ENCODE data around the gene CERS6.

CERS6 gene

DNA sequence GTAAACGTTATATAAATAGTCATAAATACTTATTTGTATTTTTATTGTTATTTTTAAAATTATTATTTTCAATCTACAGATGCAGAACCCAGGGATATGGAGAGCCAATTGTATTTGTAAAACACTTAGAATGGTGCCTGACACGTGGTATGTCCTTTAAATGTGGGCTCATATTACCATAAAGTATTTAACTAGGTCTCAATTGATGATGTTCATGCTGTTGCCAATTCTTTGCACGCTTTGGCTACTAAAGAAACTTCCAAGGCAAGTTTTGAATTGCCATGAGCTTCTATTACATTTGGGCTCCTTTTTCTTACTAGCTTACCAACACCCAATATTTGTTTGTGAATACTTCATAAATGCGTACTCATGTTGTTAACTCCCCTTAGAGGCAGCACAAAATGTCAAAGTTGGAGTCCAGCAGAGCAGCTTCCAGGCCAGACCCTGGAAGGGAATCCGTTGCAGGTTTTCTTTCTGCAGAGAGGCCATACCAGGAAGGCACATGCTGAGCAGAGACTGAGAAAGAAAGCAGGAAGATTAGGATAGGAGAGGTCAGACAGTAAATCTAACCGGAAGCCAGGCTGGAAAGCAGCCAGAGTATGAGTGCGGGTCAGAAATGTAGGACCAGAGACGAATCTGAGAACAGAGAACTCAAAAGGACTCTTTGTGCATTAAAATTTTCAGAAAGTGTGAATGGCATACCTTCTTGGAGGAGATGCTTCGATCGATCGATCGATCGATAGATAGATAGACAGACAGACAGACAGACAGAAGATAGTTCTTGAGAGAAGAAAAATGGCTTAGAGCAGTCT lies 342.2 kb downstream of the CERS6 start:
- no peak for DNase-seq (ENCODE audit: low read depth in 2 of 2)

DNA sequence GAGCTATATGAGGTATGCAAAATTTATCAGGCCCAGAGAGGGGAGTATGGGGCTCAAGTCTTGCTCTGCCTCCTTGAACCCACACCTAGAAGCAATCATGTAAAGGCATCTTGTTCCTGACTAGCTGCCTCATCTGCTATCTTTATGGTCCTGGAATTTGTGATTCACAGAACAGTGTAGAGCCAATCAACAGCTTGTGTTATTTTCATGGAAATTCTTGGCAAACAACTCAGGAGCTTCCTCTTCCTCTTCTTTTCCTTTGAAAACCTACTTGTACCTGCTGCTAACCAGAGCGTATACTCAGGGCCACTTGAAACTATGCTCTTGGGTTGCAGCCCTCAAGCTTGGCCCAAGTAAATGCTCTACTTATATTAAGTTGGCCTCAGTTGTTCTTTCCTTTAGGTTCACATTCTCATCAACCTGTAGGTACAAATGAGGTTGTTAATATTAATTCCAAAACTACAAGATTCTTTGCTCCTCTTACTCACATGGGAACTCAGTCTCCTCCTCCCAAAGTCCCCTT lies 342.9 kb downstream of the CERS6 start:
- DNase-seq (ENCODE audit: low read depth in 2 of 2), result no peak

GRCh38 chr2:168801471-168801870 lies 345.4 kb downstream of the CERS6 start:
- no peak for DNase-seq (ENCODE audit: low read depth in 2 of 2)

- no peak for DNase-seq (ENCODE audit: low read depth in 2 of 2)
Observed at GRCh38 chr2:168801961-168802858, 346.1 kb downstream of the CERS6 start, which contains the start of gene NOSTRIN. NOSTRIN (plus strand) TSS chr2:168802637; CDS start chr2:168802647, 10 bp downstream.

DNA sequence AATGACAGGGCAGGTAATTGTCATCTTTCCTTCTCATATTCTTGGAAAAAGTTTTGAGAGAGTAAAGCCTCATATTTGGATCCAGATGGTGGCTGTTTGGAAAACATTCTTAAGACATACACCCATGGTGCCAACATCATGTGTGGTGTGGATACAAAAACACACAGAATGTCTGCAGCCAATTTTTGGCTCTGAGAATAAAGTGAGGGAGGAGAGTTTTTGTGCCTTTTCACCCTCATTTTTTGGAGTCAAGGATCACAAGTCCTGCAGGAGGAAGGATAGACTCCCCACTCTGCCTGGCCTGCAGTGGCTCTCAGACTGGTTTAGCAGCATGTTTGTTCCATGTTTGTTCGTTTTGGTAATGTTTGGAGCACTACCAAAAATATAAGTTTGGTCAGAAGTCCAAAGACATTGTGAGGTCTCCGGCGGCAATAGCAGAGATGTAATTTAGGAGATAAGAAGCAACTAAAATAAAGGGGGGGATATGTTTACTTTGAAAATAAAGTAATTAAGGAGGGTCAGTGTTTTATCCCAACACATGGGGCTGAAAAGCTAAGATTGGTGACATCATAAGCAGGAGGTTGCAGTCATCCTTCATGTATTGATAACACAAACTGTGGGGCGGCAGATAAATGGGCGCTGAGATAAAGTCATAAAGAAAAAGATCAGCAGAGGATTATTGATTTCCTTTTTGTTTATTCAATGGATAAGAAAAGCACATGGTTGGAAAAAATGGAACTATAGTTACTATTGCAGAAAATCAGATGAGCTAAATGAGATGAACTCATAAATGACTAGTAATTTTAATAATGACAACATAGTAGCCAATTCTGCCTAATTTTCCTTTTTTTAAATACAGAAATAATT lies 347.0 kb downstream of the CERS6 start:
- no peak for DNase-seq (ENCODE audit: low read depth in 2 of 2)

GRCh38 chr2:168804214-168804613 lies 348.1 kb downstream of the CERS6 start:
- no peak for DNase-seq (ENCODE audit: low read depth in 2 of 2)

DNA sequence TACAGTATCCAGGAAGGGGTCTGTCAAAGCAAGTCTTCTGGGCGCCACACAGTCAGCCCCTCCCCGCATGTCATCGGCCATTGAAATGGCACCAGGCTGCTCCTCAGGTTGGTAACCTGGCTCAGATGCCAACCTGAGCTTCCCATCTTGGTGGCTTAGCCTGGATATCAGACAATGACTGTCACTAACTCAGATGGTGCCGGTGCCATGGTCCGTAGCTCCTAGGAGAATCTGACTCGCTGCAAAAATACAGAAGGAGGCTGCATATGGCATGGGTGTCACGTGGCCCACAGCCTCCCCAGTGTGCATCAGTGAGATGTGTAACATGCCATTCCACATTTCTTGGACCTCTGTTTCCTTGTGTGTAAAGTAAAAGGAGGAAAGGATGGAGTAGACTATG lies 349.5 kb downstream of the CERS6 start:
- DNase-seq (ENCODE audit: low read depth in 2 of 2), result no peak

GRCh38 chr2:168809537-168809936 lies 353.5 kb downstream of the CERS6 start:
- no peak for DNase-seq (ENCODE audit: low read depth in 2 of 2)

GRCh38 chr2:168810235-168810634 lies 354.2 kb downstream of the CERS6 start:
- no peak for DNase-seq (ENCODE audit: low read depth in 2 of 2)

DNA sequence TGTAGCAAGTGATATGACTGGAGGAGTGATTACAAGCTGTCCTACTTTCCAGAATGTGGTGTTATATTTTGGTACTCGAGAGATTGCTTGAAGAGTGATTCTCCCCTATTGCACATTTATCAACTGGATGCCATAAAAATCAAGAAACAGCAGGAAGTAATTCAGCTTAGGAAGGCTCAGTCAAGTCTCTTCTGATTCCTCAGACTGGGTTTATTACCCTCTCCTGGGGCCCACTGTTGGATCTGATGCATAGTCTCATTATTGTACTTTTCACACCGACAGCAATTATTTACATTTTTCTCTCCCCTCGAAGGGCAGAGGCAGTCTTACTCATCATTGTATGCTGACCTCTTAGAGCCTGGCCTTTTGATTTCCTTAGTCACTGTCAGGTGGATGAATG lies 355.6 kb downstream of the CERS6 start:
- DNase-seq (ENCODE audit: low read depth in 2 of 2), result no peak

DNA sequence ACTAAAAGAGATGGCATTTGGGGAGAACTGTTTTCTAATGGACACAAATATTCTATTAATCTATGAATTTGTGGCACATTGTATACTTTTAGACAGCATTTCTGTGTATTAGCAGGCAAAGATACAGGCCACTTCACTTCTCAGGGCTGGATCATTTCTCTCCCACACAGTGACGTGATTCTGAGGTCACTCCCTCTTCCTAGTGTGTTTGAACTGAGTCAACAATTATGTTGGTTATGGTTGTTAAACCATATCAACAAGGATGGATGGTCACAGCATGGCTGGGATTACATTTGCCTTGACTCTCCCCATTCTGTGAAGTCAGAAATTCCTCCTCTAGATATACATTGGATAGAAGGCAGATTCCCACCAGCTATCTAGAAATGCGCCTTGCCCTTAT lies 358.0 kb downstream of the CERS6 start:
- DNase-seq (ENCODE audit: low read depth in 2 of 2), result no peak

DNA sequence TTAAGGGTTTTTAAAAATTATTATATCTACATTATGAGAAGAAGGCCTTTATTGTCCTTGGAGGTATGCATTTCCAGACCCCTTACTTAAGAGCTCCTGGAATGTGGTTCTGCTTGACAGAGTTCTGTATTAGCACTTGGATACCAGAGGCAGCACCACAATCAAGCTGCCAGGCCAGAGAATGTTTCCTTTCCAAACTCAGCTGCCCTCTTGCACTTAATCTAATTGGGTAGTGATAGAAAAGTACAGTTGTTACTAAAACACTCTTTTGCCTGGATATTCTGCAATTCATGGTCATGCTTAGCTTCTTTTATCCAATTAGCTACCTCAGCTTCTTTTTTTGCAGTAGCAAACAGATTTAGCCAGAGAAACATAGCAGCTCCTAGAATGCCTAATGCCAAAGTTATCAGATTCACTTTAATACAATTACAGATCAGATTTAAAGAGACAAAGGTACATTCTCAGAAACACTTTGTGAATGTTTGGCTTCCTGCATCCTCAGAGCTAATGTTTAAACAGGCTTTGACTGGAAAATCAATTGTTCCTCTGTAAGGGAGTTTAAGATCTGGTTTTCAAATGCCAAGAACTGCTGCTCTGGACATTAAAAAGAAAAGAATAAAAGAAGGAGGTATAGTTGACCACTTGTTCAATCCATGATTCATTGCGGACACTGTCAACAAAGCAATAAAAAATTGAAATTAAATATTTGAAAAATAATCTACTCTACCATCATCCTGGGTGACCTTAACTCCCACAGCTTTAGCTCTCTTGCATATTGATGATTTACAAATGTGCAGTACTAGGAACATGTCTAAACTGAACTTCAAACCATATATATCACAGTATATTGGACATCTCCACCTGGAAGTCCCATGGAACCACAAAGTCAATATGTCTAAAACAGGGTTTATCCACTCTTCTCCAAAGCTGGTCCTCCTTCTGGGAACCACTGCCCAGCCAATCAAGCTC lies 359.2 kb downstream of the CERS6 start:
- no peak for DNase-seq (ENCODE audit: low read depth in 2 of 2)

- peak; percentile 73 to 74 for DNase-seq (ENCODE audit: low read depth in 2 of 2)
Observed at GRCh38 chr2:168816369-168816768, 360.3 kb downstream of the CERS6 start.

DNA sequence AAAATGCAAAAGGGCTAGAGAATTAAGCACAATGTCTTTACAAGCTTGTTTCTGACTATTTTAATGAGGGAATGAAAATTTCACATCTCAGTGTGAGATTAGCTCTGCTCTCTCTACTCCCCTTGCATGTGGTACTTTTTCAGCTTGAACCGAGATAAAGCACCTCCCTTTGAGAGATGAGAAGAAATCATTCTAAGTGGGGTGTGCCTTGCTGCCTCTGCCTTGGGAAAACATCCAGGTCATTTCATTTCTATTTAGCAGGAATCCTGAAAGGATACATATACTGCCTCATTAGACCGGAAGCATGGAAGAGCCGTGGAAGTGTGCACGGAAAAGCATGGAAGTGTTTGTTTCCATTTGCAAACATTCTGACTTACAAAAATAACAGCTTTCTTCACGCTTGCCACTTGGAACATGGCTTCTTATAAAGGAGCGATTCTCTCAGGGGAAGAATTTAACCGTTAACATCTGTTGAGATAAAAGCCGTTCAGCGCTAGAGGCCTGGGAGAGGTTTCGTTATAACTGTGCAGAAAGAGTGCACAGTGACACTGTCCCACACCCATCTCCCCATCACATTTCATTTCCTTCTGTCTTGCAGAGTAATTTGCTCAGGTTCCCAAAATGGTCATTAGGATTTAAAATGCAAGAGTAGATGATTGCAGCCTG lies 363.1 kb downstream of the CERS6 start:
- no peak for DNase-seq (ENCODE audit: low read depth in 2 of 2)

GRCh38 chr2:168819829-168820489 lies 363.9 kb downstream of the CERS6 start:
- DNase-seq (ENCODE audit: low read depth in 2 of 2), result no peak

GRCh38 chr2:168821577-168821976 lies 365.5 kb downstream of the CERS6 start:
- DNase-seq (ENCODE audit: low read depth in 2 of 2), result no peak

DNA sequence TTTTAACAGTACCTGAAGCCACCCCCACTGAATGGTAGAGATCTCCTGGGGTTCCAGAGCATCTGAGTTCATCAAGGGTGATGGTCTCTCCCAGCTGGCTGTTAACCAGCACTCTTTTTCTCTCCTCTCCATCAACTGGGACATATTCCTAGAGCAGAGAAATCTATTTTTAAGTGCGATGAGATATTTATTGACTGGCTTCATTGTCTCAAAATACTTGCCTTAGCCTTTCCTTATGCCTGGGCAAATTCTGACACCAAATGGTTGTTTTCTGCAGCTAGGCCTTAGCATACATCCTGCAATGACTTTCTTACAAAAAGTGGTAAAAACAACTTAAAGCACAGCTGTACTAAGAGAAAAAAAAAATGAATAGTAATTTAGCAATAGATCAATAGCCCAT lies 365.9 kb downstream of the CERS6 start:
- DNase-seq (ENCODE audit: low read depth in 2 of 2), result no peak

Data from fibroblast of skin of left biceps (primary cell).